GM21381 (cell line): ENCODE results near the gene TTLL11.
A peak's percentile ranks its signal among the peaks of the same experiment; 100 is the strongest.

Experiments used
- ATAC-seq: cut with Tn5 transposase; IDR thresholded peaks from one replicate; pipeline ENCODE4 v1.9.1; 2021; ENCODE audit warnings: mild to moderate bottlenecking, moderate library complexity; ENCODE audit not compliant: unreplicated experiment

TTLL11 gene

DNA sequence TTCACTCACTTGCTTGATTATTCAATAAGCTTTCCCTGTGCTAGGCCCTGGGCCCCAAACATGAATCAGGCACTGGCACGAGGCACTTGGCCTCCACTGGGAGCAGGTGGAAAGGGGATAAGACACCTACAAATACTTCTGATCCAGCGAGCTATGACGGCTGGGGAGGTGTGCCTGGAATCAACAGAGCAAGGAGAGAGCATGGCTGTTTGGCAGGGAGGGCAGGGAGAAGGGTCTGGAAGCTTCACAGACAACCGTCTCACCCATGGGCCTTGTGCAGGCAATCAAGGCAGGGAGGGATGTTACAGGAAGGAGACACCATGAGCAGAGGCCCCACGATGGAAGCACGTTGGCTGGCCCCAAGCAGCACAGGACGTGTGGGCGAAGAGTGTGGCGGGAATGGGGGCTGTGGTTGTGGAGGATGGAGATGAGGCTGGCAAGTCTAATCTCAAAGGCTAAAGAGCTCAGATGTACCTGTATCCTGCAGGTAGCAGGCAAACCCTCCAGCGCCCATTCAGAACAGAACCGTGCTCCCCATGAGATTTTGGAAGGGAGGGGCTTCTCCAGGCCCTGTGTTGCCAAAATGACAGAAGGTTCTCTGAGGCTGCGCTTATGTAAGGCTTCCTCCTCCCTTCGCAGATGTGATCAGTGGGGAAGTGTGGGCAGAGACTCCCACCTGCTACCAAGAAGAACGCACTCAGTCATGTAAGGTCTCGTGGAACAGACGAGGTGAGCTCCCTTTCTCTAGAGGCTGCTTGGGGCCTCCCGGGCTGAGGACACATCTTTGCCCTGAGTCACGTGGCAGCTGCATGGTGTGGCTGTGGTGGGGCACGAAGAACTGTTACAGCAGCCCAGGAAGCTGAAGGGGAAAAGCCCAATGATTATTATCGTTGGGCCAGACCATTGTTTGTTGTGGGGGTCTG lies 252.0 kb downstream of the TTLL11 start:
- ATAC-seq = no peak

DNA sequence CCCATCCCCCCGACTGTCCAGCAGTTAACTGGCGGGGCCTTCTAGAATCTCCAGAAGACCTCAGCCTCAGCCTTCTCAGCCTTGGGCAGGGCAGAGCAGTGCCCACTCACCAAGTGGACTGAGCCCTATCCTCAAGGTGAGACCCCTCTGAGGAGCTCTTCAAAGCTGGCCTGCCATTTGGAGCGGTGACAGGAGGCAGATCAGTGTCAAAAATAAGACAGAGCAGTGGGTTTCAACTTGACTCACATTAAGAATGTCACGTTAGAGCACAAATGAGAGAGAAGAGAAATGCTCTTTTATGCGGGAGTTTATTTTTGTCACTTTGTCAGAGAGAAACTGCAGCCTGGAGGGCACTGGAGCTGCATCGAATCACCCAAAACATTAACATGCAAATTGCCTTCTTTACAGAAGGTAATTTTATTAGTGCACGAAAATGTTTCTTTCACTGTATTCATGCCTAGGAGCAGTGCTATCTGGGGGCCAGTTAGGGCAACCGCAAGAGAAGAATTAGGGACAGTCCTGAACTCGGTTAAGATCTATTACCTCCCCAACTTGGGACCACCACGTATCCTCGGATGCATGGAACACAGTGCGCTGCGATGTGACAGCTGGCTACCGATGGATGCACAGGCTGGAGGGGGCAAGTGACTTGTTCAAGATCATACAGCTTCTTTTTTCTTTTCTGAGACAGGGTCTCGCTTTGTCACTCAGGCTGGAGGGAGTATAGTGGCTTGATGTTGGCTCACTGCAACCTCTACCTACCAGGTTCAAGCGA lies 253.2 kb downstream of the TTLL11 start:
- peak; percentile 66 for ATAC-seq

DNA sequence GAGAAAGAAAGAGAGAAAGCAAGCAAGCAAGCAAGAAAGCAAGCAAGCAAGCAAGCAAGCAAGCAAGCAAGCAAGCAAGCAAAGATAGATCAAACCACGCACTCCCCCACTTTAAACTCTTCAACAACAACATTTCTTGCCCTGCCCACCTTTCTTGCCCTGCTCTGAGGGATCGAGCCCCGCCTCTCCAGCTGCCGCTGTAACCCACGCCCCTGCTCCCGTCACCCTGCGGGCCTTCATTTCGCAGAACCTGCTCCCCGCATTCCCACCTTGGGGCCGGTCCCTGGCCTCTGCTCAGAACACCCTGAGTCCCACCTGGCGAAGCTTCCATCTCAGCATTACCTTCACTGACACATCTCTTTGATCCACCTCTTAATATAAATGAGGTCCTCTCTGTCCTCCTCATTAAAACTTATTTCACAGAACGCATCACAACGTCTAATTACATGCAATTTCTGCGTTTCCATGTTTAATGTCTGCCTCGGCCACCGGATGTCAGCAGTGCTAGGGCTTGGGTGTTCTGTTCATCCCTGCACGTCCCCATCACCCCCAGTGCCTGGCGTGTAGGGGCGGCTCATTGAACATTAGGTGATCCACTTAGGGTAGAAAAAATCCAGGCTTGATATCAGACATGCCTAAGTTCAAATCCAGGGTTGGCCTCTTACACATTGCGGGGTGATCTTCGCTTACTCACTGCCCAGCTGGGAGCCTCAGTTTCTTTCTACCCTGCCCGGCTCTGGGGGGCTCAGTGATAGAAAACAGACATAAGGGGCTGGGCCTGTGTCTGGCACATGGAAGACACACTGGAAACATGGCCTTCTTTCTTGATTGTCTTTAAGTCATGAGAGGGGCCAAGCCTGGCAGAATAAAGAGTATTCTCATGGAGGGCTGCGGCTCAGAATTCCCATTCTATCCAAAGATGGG lies 254.1 kb downstream of the TTLL11 start:
- ATAC-seq = no peak

DNA sequence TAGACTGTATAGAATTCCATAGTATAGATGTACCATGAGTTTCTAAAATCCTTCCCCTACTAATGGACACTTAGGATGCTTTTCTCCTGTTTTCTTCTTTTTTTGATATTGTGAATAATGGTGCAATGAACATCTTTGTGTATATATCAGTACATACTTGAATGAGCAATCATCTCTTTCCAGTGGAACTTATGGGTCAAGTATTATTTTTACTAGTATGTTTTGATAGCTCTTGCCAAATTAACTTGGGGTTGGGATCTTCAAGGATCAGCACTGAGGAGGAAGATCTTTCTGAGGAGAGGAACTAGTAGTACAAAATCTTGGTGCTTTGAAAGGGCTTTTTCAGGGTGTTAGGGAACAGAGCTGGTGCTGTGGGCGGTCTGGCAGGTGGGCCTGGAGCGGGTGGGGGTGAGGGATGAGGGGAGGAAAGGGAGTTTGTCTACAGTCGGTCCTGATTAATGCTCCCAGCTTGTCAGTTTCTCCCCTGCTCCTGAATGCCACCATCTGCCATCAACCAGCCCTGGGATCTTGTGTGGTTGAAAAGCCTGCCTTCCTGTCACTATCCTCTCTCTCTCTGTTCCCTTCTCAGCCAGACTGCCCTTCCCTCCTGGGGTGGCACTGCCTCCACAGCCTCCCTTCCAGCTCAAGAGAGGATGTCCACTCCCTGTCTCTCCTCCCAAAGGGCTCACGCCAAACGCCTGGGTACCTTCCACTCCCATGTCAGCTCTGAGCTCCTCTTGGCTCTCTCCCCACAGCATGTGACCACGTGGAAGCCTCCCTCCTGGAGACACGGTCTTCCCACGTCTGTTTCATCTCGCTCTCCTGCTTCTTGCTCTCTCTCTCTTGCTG lies 255.8 kb downstream of the TTLL11 start:
- ATAC-seq = no peak

DNA sequence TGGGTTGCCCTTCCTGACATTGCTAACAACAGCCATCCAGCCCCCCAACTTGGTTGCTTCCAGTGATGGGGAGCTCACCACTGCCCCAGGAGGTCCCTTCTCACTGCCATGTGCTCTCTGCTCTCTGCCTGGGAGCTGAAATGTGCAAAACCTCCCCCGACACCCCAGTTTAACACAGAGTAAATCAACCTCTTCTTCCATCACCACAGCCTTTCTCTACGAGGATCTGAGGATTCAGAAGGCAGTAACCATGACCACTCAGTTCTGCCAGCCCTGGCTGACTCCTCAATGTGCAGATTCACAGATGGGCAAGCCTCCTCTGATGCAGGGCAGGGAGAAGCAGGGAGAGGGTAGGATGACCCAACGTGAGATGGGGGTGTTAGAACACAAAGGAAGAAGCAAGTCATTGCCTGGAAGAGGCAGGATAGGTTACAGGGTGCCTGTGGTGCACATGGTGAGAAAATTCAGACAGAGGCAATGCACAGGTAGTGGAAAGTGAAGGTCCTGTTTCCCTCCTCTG lies 256.7 kb downstream of the TTLL11 start:
- no peak for ATAC-seq

DNA sequence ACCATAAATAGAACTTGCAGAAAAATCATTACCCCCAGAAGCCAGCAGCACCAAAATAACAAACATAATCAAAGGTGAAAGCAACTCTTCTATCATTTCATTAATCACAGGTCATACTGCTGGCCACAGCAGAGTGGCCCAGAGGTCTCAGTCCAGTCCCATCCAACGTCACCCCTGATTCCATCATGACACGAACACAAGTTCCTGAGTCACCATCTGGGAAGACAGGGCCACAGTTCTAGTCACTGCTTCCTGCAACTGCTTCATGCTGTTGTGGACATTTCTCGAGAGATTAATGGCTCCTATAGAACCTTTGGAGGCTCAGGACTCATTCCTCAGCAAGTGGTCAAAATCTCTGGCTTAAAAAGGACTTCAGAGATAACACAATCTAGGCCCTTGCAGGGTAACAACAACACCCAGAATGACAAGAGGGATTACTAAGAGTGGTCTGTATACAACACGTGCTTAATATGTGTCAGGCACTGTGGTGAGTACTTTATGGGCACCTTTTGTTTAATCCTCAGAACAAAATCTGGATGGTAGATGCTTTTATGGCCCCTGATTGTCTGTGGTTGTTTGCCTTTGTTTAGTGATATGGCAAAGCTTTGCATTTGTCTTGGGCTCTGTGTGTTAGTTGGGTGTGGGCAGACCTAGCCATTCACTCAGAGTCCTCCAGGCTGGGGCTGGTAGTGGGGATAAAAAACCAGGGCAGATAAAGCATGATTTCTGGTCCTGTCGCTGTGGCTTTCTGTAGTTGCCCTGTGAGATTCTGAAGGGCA lies 257.3 kb downstream of the TTLL11 start:
- ATAC-seq = no peak

GRCh38 chr9:121833061-121833460 lies 260.0 kb downstream of the TTLL11 start:
- ATAC-seq = no peak

DNA sequence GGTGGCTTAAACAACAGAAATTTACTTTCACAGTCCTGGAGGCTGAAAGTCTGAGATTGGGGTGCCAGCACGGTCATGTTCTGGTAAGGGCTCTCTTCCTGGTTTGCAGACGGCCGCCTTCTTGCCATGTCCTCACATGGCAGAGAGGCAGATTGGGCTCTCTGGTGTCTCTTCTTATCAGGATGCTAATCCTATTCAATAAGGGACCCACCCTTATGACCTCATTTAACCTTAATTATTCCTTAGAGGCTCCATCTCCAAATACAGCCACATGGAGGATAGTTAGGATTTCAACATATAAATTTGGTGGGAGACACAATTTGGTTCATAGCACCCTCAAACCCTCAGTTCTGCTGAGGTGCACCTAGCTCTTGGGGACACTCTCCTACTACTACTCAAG lies 261.2 kb downstream of the TTLL11 start:
- ATAC-seq = no peak

- no peak for ATAC-seq
These were observed 262.5 kb downstream of the TTLL11 start for GRCh38 chr9:121830441-121831140.

DNA sequence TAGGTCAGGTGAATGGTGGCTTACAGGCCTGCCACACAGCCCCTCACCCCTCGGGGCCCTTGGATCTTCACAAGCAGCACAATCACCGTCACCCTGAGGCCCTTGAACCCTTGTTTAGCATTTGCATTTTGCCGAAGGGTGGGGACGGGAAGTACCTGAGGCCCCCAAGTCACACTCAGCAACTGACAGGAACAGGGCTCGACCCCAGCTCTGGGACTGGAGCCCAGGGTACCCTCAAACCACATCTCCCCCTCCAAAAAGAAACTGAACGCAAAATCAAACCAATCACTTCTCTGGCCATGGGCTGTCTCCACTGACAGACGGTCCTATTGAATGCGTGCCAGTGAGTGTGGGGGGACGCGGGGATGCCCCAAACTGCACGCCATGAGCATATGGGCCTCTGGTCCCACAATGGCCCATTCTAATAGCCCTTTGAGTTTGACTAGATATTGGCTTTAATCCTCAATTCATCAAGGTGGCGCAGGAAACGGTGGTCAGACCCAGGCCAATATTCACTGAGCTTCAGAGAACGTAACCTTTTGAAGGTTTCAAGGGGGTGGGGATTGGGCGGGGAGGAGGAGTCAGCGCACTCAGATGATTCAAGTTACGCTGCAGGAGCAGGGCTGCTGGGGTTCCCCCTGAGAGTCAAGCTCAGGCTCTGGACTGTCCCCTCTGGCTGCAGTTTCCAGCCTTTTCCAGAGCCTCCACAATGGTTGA lies 265.7 kb downstream of the TTLL11 start:
- ATAC-seq = no peak

DNA sequence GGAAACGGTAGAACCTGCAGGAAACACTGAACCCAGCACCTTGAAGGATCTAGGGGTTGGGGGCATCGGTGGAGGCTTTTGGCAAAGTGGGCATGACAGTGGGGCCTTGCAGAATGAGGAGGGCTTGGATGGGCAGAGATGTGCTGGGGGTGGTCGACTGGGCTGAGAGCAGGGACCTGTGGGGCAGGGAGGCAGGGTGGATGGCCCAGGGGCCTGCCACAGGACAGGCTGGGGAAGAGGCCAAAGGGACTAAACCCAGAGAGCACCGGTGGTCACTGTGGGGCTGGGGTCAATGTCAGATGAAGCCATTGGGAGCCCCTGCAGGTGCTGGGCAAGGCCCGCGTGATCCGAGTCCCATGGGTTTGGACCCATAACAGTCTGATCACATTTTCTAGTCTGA lies 266.4 kb downstream of the TTLL11 start:
- no peak for ATAC-seq

- ATAC-seq = no peak
These were observed 267.9 kb downstream of the TTLL11 start for GRCh38 chr9:121825031-121825691.

GRCh38 chr9:121824651-121825030 lies 268.5 kb downstream of the TTLL11 start:
- ATAC-seq = no peak

DNA sequence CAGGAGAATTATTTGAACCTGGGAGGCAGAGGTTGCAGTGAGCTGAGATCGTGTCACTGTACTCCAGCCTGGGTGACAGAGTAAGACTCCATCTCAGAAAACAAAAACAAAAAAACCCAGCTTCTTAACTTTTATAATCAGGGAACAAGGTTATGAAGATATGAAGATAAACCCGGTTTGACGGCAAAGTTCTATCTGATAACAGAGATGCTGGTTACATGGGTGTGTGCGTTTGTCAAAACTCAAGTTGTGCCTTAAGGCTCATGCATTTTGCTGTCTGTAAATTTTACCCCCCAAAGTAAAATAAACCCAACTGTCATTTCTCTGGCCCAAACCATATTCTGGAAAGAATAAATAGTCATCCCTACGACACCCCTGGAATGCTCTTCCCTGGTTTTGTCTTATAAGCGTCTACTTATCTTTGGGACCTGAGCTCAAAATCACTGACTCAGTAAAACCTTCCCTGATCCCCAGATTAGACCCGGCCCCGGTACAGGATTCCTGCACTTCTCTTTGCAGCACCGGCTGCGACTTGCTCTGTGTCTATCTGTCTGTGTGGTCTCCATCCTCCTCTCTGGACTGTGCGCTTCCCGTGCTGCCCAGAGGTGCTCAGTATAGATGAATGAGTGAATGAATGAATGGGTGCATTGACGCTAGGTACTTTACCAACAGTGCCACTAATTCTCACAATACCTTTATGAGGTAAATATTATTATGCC lies 269.5 kb downstream of the TTLL11 start:
- ATAC-seq = no peak

DNA sequence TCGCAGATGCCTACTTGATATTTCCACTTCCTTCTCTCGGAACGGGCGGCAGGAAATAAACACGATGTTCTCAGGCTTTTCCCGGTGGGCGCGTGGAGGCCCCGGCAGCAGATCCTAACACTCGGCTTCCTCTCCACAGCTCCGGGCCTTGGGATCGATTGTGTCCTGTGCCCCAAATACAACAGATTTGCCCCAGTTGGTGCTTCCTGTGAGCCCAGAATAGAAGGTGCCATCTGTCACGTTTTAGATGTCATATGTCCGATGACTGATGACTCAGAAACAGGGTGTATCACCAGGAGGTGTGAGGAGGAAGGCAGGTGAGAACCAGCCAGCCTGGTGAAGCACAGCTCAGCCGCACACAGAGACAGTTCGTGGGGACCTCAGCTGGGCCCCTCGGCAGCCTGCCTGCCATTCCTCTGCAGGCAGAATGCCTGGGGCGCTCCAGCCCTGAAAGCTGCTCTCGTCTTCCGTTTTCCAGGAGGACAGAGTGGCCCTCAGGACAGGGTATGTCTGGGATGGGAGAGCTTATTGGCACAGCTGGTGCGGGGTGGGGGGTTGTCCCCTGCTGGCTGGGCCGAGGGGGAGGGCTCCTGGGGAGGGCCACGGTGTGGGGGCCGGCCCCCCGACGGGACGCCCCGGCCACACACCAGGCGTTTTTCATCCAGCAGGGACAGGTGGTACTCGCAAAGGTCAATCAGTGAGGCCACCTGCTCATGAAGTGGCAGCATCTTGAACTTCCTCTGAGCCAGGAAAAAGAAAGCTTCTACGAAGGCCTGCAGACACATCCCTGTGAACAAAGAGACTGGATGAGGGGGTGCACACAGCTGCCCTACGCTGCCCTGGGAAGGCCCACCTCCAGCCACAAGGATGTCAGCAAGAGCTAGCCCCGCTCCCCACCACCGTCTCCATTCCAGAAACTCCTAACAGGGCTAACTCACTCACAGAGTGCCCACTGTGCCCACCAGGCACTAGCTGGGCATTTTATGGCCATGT lies 270.7 kb downstream of the TTLL11 start:
- no peak for ATAC-seq
